Fibroblast of villous mesenchyme (primary cell): Measurements from ENCODE around the gene RPA3. TPM values are rescaled to one million over a fixed set of nuclear protein-coding genes. Genes with fewer than 3 reads are reported as not detected.
A peak's percentile ranks its signal among the peaks of the same experiment; 100 is the strongest.

Source experiments
- DNase-seq: peaks from one replicate; pipeline ENCODE4 v3.0.0-alpha.2; 2010; ENCODE audit warnings: low read depth
- H3K4me3 ChIP-seq: 2 replicates; pipeline ENCODE4 v1.5.1; 2011; ENCODE audit warnings: low read depth, mild to moderate bottlenecking, low read length
- total RNA-seq: library from RNA; depleted of rRNA; stranded (reverse); fragments of >200 nt; gene quantifications from 2 replicates; pipeline ENCODE4 v1.2.3, GENCODE V29; 2012
- TF ChIP-seq, protein P1 (sequence below): IDR thresholded peaks from 2 replicates; pipeline ENCODE4 v1.5.1; 2012; ENCODE audit warnings: low read depth, mild to moderate bottlenecking, low read length; ENCODE audit not compliant: insufficient read depth

The RPA3 gene
- total RNA-seq, 1 donor: 24.6 TPM

DNA sequence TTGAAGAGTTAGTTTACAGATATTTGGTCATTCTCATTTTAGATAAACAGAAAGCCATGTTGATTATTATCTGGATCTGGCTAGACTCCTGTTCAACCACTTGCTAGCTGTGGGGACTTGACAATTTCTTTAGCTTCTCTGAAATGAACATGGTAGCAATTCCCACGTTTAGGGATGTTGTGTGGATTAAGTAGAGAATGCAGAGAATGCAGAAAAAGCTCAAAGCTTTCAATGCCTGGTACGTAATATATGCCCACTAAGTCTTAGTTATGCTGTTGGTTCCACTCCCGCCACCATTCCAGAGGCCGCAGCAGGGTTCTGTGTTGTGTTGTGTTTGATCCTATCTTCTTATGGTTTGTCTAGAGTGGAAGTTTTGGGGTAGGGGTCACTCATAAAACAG, 39.2 kb upstream of the RPA3 start:
- TF ChIP-seq, protein P1, sequence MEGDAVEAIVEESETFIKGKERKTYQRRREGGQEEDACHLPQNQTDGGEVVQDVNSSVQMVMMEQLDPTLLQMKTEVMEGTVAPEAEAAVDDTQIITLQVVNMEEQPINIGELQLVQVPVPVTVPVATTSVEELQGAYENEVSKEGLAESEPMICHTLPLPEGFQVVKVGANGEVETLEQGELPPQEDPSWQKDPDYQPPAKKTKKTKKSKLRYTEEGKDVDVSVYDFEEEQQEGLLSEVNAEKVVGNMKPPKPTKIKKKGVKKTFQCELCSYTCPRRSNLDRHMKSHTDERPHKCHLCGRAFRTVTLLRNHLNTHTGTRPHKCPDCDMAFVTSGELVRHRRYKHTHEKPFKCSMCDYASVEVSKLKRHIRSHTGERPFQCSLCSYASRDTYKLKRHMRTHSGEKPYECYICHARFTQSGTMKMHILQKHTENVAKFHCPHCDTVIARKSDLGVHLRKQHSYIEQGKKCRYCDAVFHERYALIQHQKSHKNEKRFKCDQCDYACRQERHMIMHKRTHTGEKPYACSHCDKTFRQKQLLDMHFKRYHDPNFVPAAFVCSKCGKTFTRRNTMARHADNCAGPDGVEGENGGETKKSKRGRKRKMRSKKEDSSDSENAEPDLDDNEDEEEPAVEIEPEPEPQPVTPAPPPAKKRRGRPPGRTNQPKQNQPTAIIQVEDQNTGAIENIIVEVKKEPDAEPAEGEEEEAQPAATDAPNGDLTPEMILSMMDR: no peak
- H3K4me3 ChIP-seq: no peak overlapping the region
- DNase-seq: peak; percentile 89

- TF ChIP-seq, protein P1: no peak
- H3K4me3 ChIP-seq: no peak overlapping the region
- DNase-seq: peak; percentile 30
These were observed 38.2 kb upstream of the RPA3 start for GRCh38 chr7:7756577-7756976.

- no peak overlapping the region for H3K4me3 ChIP-seq
- DNase-seq: no peak
- TF ChIP-seq, protein P1: no peak
These were observed 33.1 kb upstream of the RPA3 start for GRCh38 chr7:7751243-7752092.

GRCh38 chr7:7750571-7751242, 32.3 kb upstream of the RPA3 start:
- DNase-seq: no peak
- TF ChIP-seq, protein P1: no peak
- no peak overlapping the region for H3K4me3 ChIP-seq

DNA sequence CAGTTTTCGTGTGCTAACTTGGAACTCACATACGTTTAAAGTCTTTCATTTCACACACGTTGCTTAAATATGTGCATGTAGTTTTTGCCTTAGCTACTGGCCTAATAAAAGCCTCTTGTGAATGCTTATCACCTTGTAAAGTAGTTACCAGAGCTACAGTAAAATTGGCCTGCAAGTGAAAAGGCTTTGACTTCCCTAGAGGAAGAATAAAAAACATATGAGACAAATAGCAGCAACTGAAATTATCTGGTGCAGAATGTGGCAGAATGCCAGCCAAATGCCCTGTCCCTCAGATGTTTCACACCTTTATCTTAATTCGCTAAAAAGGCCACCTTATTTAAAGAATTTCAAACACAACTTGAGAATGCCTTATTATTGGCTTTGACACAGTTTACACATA, 28.1 kb upstream of the RPA3 start:
- H3K4me3 ChIP-seq: no peak overlapping the region
- TF ChIP-seq, protein P1: no peak
- DNase-seq: peak; percentile 76

DNA sequence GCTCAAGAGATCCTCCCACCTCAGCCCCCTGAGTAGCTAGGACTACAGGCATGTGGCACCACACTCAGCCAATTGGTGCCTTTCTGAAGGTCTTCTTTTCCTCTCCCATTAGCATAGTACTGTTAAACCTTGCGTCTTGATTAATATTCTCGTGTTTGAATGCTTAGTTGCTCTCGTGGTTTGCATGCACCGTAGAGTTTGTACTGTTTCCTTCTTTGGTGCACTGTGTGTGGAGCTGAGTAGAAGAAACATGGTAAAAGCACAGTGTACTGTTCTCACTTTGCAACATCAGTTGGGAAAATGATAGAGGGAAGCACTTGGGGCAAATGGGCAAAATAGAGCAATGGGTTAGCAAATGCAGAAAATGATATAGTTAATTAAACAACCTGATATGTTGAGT, 27.6 kb upstream of the RPA3 start:
- H3K4me3 ChIP-seq: no peak overlapping the region
- DNase-seq: no peak
- TF ChIP-seq, protein P1: no peak
